Mucosa of descending colon (tissue), 3 donors: ENCODE data around the gene PRKCZ. TPM values are rescaled to one million over a fixed set of nuclear protein-coding genes. Genes with fewer than 3 reads are reported as not detected.

Source experiments
- ATAC-seq: fragments of 200-7000 bp; cut with Tn5 transposase; one replicate; pipeline ENCODE4 v1.9.1; 2020; ENCODE audit warnings: mild to moderate bottlenecking, moderate library complexity
- DNase-seq, 3 donors: peaks; one replicate each; pipeline ENCODE4 v3.0.0-alpha.2; 2020
- H3K36me3 ChIP-seq: fragments of 200-600 bp; one replicate; pipeline ENCODE4 v1.8.0; 2021; ENCODE audit warnings: low read depth, mild to moderate bottlenecking
- H3K4me1 ChIP-seq: fragments of 200-600 bp; one replicate; pipeline ENCODE4 v1.8.0; 2021; ENCODE audit warnings: low read depth, mild to moderate bottlenecking
- H3K4me3 ChIP-seq: fragments of 200-600 bp; one replicate; pipeline ENCODE4 v1.8.0; 2021; ENCODE audit warnings: mild to moderate bottlenecking
- H3K9me3 ChIP-seq: fragments of 200-600 bp; one replicate; pipeline ENCODE4 v1.8.0; 2021; ENCODE audit warnings: mild to moderate bottlenecking
- intact Hi-C, 2 donors: fragments of 100-400 bp; cut with DNase I in 1 of 2; cut with micrococcal nuclease in 1 of 2; formaldehyde crosslinking; loops; one replicate each; pipeline versions ENCODE4 v1.11.0 to v1.11.1; 2022; cut with DNase I, micrococcal nuclease
- total RNA-seq, 3 donors: library from RNA; stranded (reverse); fragmentation: NEBNext Ultra II Directional in 2 of 3; extraction: Animal tissue kit (Norgen Biotek cat#: 25700) in 2 of 3; gene quantifications; one replicate each; pipeline versions ENCODE4 v1.2.1 to v1.2.4, GENCODE V29; 2021 to 2023
- TF ChIP-seq, protein P1 (sequence below): fragments of 200-600 bp; IDR thresholded peaks from one replicate; pipeline ENCODE4 v1.8.0; 2022; ENCODE audit warnings: antibody characterized with exemption, mild to moderate bottlenecking
- donor health status: DM: no; HTN: no; CAD: no; lungs with moderate emphysema.
- donor health status: DM: no; HTN: no; CAD: no.
- donor health status: DM: no; HTN: yes; CAD: no.

PRKCZ gene
- total RNA-seq, 3 donors from 2014 or later: 38.9 to 80.2 (median 53.7) TPM

DNA sequence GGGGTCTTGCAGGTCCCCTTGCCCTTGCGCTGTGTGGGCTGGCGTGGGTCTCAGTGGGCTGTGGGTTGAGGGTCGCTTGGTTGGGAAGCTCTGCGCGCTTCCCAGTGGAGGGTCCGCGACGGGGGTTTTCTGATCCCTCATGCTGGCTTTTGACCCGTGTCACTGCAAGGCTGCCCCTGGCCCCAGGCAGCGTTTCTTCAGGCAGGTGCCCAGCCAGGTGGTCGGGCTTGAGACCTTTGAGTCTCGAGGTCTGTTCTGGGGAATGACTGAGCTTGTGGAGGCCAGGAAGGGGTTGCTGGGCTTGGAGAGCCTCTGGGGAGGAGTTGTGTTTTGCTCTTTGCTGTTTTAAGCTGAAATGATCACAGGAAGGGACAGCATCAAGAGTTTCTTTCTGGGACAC, 183.3 kb downstream of the PRKCZ start:
- ATAC-seq (no peak), DNase-seq (peak in 2 of 3 donors; percentile 29 to 58)
- TF ChIP-seq, protein P1, sequence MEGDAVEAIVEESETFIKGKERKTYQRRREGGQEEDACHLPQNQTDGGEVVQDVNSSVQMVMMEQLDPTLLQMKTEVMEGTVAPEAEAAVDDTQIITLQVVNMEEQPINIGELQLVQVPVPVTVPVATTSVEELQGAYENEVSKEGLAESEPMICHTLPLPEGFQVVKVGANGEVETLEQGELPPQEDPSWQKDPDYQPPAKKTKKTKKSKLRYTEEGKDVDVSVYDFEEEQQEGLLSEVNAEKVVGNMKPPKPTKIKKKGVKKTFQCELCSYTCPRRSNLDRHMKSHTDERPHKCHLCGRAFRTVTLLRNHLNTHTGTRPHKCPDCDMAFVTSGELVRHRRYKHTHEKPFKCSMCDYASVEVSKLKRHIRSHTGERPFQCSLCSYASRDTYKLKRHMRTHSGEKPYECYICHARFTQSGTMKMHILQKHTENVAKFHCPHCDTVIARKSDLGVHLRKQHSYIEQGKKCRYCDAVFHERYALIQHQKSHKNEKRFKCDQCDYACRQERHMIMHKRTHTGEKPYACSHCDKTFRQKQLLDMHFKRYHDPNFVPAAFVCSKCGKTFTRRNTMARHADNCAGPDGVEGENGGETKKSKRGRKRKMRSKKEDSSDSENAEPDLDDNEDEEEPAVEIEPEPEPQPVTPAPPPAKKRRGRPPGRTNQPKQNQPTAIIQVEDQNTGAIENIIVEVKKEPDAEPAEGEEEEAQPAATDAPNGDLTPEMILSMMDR: no peak
- no peak overlapping the region for H3K4me3 ChIP-seq
- no peaks in the 10 kb centered on the region for H3K36me3 ChIP-seq
- H3K4me1 ChIP-seq: peaks cover 83% of the 10 kb centered on the region
- H3K9me3 ChIP-seq: no peaks in the 10 kb centered on the region
- intact Hi-C loops: no loop called here

DNA sequence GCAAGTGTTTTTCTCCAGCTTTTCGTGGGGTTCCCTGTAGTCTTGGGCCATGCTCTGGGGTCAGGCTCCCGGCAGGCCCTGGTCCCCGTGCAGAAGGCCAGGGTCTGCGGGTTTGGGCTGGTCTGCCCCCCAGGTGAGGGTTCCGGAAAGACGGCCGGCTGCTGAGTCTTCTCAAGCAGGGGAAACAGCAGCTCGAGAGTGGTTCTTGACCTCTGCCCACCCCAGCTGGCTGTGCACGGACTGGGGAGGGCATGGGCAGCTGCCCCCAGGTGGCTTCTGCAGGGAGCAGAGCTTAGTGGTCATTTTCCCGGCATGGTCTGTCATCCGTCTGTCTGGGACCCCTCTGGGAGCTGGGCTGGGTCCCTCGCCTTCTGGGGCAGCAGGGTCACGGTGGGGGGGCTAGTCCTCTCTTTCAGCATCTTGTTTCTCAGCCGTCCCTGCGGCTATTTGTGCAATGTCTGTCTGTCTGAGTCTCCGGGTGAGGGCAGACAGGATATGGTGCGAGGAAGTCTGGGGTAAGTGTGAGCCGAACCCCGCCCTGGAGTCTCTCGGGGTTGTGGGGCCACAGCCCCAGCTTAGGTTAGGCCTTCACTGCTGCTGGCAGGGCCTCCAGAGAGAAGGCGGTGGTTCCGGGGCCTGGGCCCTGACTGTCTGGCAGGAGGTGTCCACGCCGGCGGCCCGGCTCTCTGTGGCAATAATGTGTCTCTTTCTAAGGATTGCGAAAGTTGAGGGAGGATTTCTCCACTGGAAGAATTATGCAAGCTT, 184.0 kb downstream of the PRKCZ start:
- peaks cover 90% of the 10 kb centered on the region for H3K4me1 ChIP-seq
- ATAC-seq: peak; percentile 61
- H3K9me3 ChIP-seq: no peaks in the 10 kb centered on the region
- no peak overlapping the region for H3K4me3 ChIP-seq
- peak; percentile 60 to 93 (median 76) for DNase-seq
- H3K36me3 ChIP-seq: no peaks in the 10 kb centered on the region
- intact Hi-C loops: no loop called here
- TF ChIP-seq, protein P1: no peak

DNA sequence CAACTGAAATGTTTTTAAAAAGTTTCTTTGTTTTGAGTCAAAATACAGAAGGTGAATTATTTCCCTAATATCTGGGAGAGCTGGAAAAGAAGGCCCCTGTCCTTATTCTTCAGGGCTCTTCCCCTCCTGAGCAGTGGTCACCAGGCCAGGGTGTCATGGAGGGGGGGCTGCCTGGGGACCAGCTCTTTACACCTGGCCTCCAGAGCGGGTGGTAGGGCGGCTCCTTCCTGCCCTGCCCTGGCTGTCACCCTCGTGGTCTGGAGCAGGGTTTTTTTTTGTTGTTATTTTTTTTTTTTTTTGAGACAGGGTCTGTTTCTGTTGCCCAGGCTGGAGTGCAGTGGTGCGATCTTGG, 184.5 kb downstream of the PRKCZ start:
- H3K9me3 ChIP-seq: no peaks in the 10 kb centered on the region
- peaks cover 91% of the 10 kb centered on the region for H3K4me1 ChIP-seq
- TF ChIP-seq, protein P1: no peak
- peak in 2 of 3 donors; percentile 47 to 77 for DNase-seq
- no peak overlapping the region for H3K4me3 ChIP-seq
- ATAC-seq: peak; percentile 15
- intact Hi-C loops: no loop called here
- H3K36me3 ChIP-seq: no peaks in the 10 kb centered on the region

Other genes with a start within 250 kb of the PRKCZ start
- gene GNB1, start 159.3 kb upstream of the PRKCZ start, total RNA-seq: 100 to 1,000 TPM; 314 to 329 (median 318) TPM
- gene CALML6, start 135.2 kb upstream of the PRKCZ start, total RNA-seq: 1 to 10 TPM in 1 of 3 donors, under 1 TPM in 2; 0.32 to 1.2 (median 0.43) TPM
- 1 to 10 TPM; 1.8 to 4.0 (median 3.0) TPM for gene TMEM52, start 131.1 kb upstream of the PRKCZ start, total RNA-seq
- gene CFAP74, start 46.6 kb upstream of the PRKCZ start, total RNA-seq: under 1 TPM in 2 of 3 donors, not detected in 1; 0.06 to 0.13 TPM
- gene GABRD, start 31.1 kb upstream of the PRKCZ start, total RNA-seq: not detected
- gene FAAP20, start 144.4 kb downstream of the PRKCZ start, total RNA-seq: 10 to 100 TPM; 23.4 to 42.6 (median 32.0) TPM
- gene SKI, start 177.9 kb downstream of the PRKCZ start, total RNA-seq: 10 to 100 TPM; 26.8 to 86.6 (median 29.0) TPM